ENCODE data around the gene UNC80. TPM values are rescaled to one million over a fixed set of nuclear protein-coding genes. Genes with fewer than 3 reads are reported as not detected.

The UNC80 gene
- polyA plus RNA-seq, 1 donor from 2014 or later: 10.4 TPM

- Histone ChIP-seq H3F3A (ENCODE audit: insufficient read depth, low read length, poor library complexity, severe bottlenecking) (no peaks in the 10 kb centered on the region), H3K9me3 (ENCODE audit: low read length) (peaks cover 3% of the 10 kb centered on the region), H2AFZ (ENCODE audit: low read depth, low read length) (no peak overlapping the region), H3K27ac (ENCODE audit: low read length) (no peak overlapping the region), H3K79me2 (replicated peaks; ENCODE audit: insufficient read depth, low read length) (no peaks in the 10 kb centered on the region), H3K9ac (ENCODE audit: low read length) (no peak overlapping the region), H3K4me3 (ENCODE audit: low read length) (no peak overlapping the region), H3K27me3 (ENCODE audit: insufficient read depth, low read depth, low read length) (no peaks in the 10 kb centered on the region), H3K36me3 (ENCODE audit: insufficient read depth, low read length) (no peaks in the 10 kb centered on the region), H3K4me2 (ENCODE audit: low read length) (no peak overlapping the region), H4K20me1 (ENCODE audit: insufficient read depth) (no peaks in the 10 kb centered on the region), H3K9me2 (ENCODE audit: insufficient read depth, low read length) (no peaks in the 10 kb centered on the region)
- TF ChIP-seq CTCF (IDR thresholded peaks at IDR 0.05; ENCODE audit: poor library complexity, severe bottlenecking) (no peak), SMC3 (conservative IDR thresholded peaks at IDR 0.05; ENCODE audit: poor library complexity) (no peak), EP300 (conservative IDR thresholded peaks at IDR 0.05; ENCODE audit: poor library complexity, severe bottlenecking) (no peak), POLR2AphosphoS5 (IDR thresholded peaks at IDR 0.05) (no peak), EZH2 (IDR thresholded peaks at IDR 0.05; ENCODE audit: borderline replicate concordance, insufficient read depth, low read length, poor library complexity, severe bottlenecking) (no peak), TAF1 (IDR thresholded peaks at IDR 0.05; ENCODE audit: low read depth) (no peak), MXI1 (conservative IDR thresholded peaks at IDR 0.05; ENCODE audit: poor library complexity, severe bottlenecking) (no peak), REST (IDR thresholded peaks at IDR 0.05; ENCODE audit: borderline replicate concordance) (no peak), RAD21 (conservative IDR thresholded peaks at IDR 0.05) (no peak)
Observed at GRCh38 chr2:209763106-209763505, 8.5 kb upstream of the UNC80 start.

GRCh38 chr2:209766613-209767012 lies 5.0 kb upstream of the UNC80 start:
- no peaks in the 10 kb centered on the region for H3K79me2 ChIP-seq (replicated peaks; ENCODE audit: insufficient read depth, low read length)
- H3K9ac ChIP-seq (ENCODE audit: low read length): no peak overlapping the region
- H4K20me1 ChIP-seq (ENCODE audit: insufficient read depth): no peaks in the 10 kb centered on the region
- TF ChIP-seq EP300 (conservative IDR thresholded peaks at IDR 0.05; ENCODE audit: poor library complexity, severe bottlenecking): no peak
- no peak for TF ChIP-seq EZH2 (IDR thresholded peaks at IDR 0.05; ENCODE audit: borderline replicate concordance, insufficient read depth, low read length, poor library complexity, severe bottlenecking)
- TF ChIP-seq TAF1 (IDR thresholded peaks at IDR 0.05; ENCODE audit: low read depth): no peak
- TF ChIP-seq MXI1 (conservative IDR thresholded peaks at IDR 0.05; ENCODE audit: poor library complexity, severe bottlenecking): no peak
- TF ChIP-seq RAD21 (conservative IDR thresholded peaks at IDR 0.05): no peak
- TF ChIP-seq REST (IDR thresholded peaks at IDR 0.05; ENCODE audit: borderline replicate concordance): no peak
- TF ChIP-seq CTCF (IDR thresholded peaks at IDR 0.05; ENCODE audit: poor library complexity, severe bottlenecking): no peak
- TF ChIP-seq POLR2AphosphoS5 (IDR thresholded peaks at IDR 0.05): no peak
- TF ChIP-seq SMC3 (conservative IDR thresholded peaks at IDR 0.05; ENCODE audit: poor library complexity): no peak
- no peaks in the 10 kb centered on the region for H3K9me2 ChIP-seq (ENCODE audit: insufficient read depth, low read length)
- no peak overlapping the region for H3K4me3 ChIP-seq (ENCODE audit: low read length)
- H3K9me3 ChIP-seq (ENCODE audit: low read length): no peaks in the 10 kb centered on the region
- no peak overlapping the region for H2AFZ ChIP-seq (ENCODE audit: low read depth, low read length)
- no peak overlapping the region for H3K4me2 ChIP-seq (ENCODE audit: low read length)
- H3K36me3 ChIP-seq (ENCODE audit: insufficient read depth, low read length): no peaks in the 10 kb centered on the region
- no peak overlapping the region for H3K27ac ChIP-seq (ENCODE audit: low read length)
- H3K27me3 ChIP-seq (ENCODE audit: insufficient read depth, low read depth, low read length): no peaks in the 10 kb centered on the region
- no peaks in the 10 kb centered on the region for H3F3A ChIP-seq (ENCODE audit: insufficient read depth, low read length, poor library complexity, severe bottlenecking)
